ENCODE data around the gene CXCL6.

DNA sequence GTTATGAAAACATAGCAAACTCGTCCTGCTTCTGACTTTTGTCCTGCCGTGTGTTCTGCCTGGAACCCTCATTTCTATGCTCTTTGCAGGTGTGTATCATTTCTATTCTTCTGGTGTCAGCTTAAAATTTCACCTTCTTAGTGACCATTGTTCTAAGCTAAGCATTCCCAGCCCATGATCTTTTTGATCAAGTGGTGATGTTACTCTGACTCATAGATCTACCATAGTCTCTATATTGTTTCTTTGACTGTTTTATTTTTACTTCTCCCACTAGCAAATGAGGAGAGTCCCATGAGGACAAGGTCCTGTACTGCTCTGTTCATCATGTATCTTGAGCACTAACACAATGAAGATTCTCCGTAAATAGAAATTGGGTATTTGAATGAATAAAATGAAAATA, 14.1 kb upstream of the CXCL6 start:
- TF ChIP-seq POLR2A (IDR thresholded peaks at IDR 0.05) (no peak), CTCF (IDR thresholded peaks at IDR 0.05) (no peak)
